GM12878 (cell line): ENCODE data around the gene LAMB4. TPM values are rescaled to one million over a fixed set of nuclear protein-coding genes. Genes with fewer than 3 reads are reported as not detected.

Experiments
- ATAC-seq: fragments of 200-7000 bp; cut with Tn5 transposase; 3 replicates; pipeline ENCODE4 v1.9.1; 2020; ENCODE audit warnings: mild to moderate bottlenecking, moderate library complexity
- BruUV-seq: library from RNA; stranded (reverse); fragments of 400-500 nt; replicated peaks from 2 replicates; lab custom pipeline; 2021; lab: Mats Ljungman, UMichigan
- CTCF ChIA-PET: fragments of 300-600 bp; sonication (Branson Sonifier 250); formaldehyde crosslinking; extraction: SDS; loops from one replicate; lab custom pipeline; 2021; ENCODE audit warnings: inconsistent platforms; lab: Yijun Ruan, JAX
- POLR2A ChIA-PET: fragments of 350-600 bp; formaldehyde crosslinking; extraction: SDS; loops from one replicate; lab custom pipeline; 2021; ENCODE audit warnings: inconsistent platforms; lab: Charles Lee
- RAD21 ChIA-PET: fragments of 300-600 bp; sonication (Branson Sonifier 250); formaldehyde crosslinking; loops from one replicate; lab custom pipeline; 2023; ENCODE audit warnings: antibody characterized with exemption; ENCODE audit not compliant: unreplicated experiment; lab: Charles Lee
- SMC1A ChIA-PET: fragments of 300-600 bp; sonication (Branson Sonifier 250); formaldehyde crosslinking; loops from one replicate; lab custom pipeline; 2023; ENCODE audit not compliant: unreplicated experiment, uncharacterized antibody; lab: Charles Lee
- DNase-seq: peaks from one replicate; pipeline ENCODE4 v3.0.0-alpha.2; 2011; ENCODE audit warnings: low read depth, low spot score
- FAIRE-seq: peaks from 3 replicates; lab custom pipeline; 2011; peaks lifted over from hg19 to GRCh38; lab: Jason Lieb, UNC
- H2AFZ ChIP-seq: 2 replicates; pipeline ENCODE4 v1.6.0; 2011; ENCODE audit warnings: low read depth, low read length, control low read depth; ENCODE audit not compliant: control insufficient read depth
- H3K27ac ChIP-seq: 2 replicates; pipeline ENCODE4 v1.5.1; 2011; ENCODE audit warnings: control low read depth; ENCODE audit not compliant: control insufficient read depth, insufficient read depth
- H3K27me3 ChIP-seq, 2 experiments: replicated peaks in 1 of 2; 2 replicates each; pipeline versions ENCODE4 v1.6.0 to v1.6.1; 2011; ENCODE audit warnings: low read length in 1 of 2; ENCODE audit not compliant: control insufficient read depth in 2 of 2, insufficient read depth in 2 of 2
- H3K36me3 ChIP-seq, 2 experiments: 2 replicates each; pipeline ENCODE4 v1.5.1; 2011; ENCODE audit warnings: low read length in 1 of 2; ENCODE audit not compliant: control insufficient read depth in 2 of 2, insufficient read depth in 2 of 2
- H3K4me1 ChIP-seq: 2 replicates; pipeline ENCODE4 v1.6.1; 2011; ENCODE audit warnings: mild to moderate bottlenecking, low read length, moderate library complexity, mixed read lengths; ENCODE audit not compliant: control insufficient read depth, insufficient read depth
- H3K4me2 ChIP-seq: 2 replicates; pipeline ENCODE4 v1.6.0; 2011; ENCODE audit warnings: control low read depth; ENCODE audit not compliant: control insufficient read depth, insufficient read depth
- H3K4me3 ChIP-seq: fragments of 200-600 bp; sonication (generic); 2 replicates; pipeline ENCODE4 v1.5.1; 2016
- H3K79me2 ChIP-seq: 2 replicates; pipeline ENCODE4 v1.6.0; 2011; ENCODE audit warnings: low read length; ENCODE audit not compliant: control insufficient read depth, insufficient read depth
- H3K9ac ChIP-seq: 2 replicates; pipeline ENCODE4 v1.8.0; 2011; ENCODE audit warnings: low read length, control low read depth, mixed read lengths; ENCODE audit not compliant: control insufficient read depth, insufficient read depth
- H3K9me3 ChIP-seq: replicated peaks from 3 replicates; pipeline ENCODE4 v1.5.1; 2011; ENCODE audit warnings: mild to moderate bottlenecking, low read length; ENCODE audit not compliant: control insufficient read depth, insufficient read depth
- H4K20me1 ChIP-seq: 2 replicates; pipeline ENCODE4 v1.6.0; 2011; ENCODE audit not compliant: control insufficient read depth, insufficient read depth
- BCL11A ChIP-seq: IDR thresholded peaks from 2 replicates; pipeline ENCODE4 v1.6.1; 2011; ENCODE audit warnings: low read depth, low read length
- ELK1 ChIP-seq: IDR thresholded peaks from 2 replicates; pipeline ENCODE4 v1.6.1; 2012; ENCODE audit warnings: low read depth, low read length, improper control_type of control experiment
- HDAC2 ChIP-seq: fragments of 200-600 bp; sonication (generic); IDR thresholded peaks from 2 replicates; pipeline ENCODE4 v1.6.1; 2017
- IKZF1 ChIP-seq: fragments of 450-650 bp; conservative IDR thresholded peaks from 2 replicates; pipeline ENCODE4 v1.6.1; 2017; ENCODE audit warnings: antibody characterized with exemption, mild to moderate bottlenecking
- MEF2A ChIP-seq: IDR thresholded peaks from 2 replicates; pipeline ENCODE4 v1.6.1; 2011; ENCODE audit warnings: low read depth, mild to moderate bottlenecking, low read length, moderate library complexity; ENCODE audit not compliant: insufficient read depth
- NKRF ChIP-seq: fragments of 450-650 bp; conservative IDR thresholded peaks from 2 replicates; pipeline ENCODE4 v1.6.1; 2017; ENCODE audit warnings: mild to moderate bottlenecking, moderate library complexity
- PAX5 ChIP-seq: IDR thresholded peaks from 2 replicates; pipeline ENCODE4 v1.6.1; 2011; ENCODE audit warnings: low read depth, low read length, borderline replicate concordance
- RELA ChIP-seq: fragments of 450-650 bp; IDR thresholded peaks from 2 replicates; pipeline ENCODE4 v1.8.0; 2014; ENCODE audit warnings: borderline replicate concordance; ENCODE audit not compliant: partially characterized antibody
- STAT1 ChIP-seq: fragments of 450-650 bp; conservative IDR thresholded peaks from 2 replicates; pipeline ENCODE4 v1.6.1; 2014; ENCODE audit warnings: antibody characterized with exemption, mild to moderate bottlenecking
- TBL1XR1 ChIP-seq: IDR thresholded peaks from 2 replicates; pipeline ENCODE4 v1.6.1; 2012; ENCODE audit warnings: low read depth, low read length, improper control_type of control experiment
- in situ Hi-C: fragments of 300-500 bp; cut with MboI; formaldehyde crosslinking; loops from 9 replicates; pipeline ENCODE4 v1.14.3; 2018; ENCODE audit warnings: mixed read lengths
- intact Hi-C: fragments of 100-400 bp; cut with micrococcal nuclease; formaldehyde crosslinking; loops from one replicate; pipeline ENCODE4 v1.14.2; 2022; ENCODE audit not compliant: unreplicated experiment
- polyA plus RNA-seq, 11 experiments: library from polyadenylated mRNA; depleted of rRNA in 4 of 11; unstranded in 6 of 11; stranded (reverse) in 5 of 11; fragments of >200 nt; fragmentation: Nextera tagmentation in 4 of 11; fragmentation: Illumina TruSeq in 1 of 11; extraction: Ambion mirVana in 4 of 11; extraction: Trizol in 1 of 11; gene quantifications; 1 replicate in 1 of 11; 2 replicates in 10 of 11; pipeline versions ENCODE4 v1.2.1 to v1.2.3, GENCODE V29; 2011 to 2016; ENCODE audit warnings: inconsistent platforms in 2 of 11, missing spikeins in 2 of 11, low read depth in 1 of 11
- total RNA-seq, 4 experiments: library from RNA; depleted of rRNA in 3 of 4; stranded (reverse); fragments of >200 nt in 3 of 4; fragmentation: Illumina TruSeq in 1 of 4; extraction: Trizol in 1 of 4; gene quantifications; 2 replicates each; pipeline versions ENCODE4 v1.2.1 to v1.2.3, GENCODE V29; 2013 to 2021
- TF ChIP-seq, protein P1 (sequence below): fragments of 150-350 bp; IDR thresholded peaks from 2 replicates; pipeline ENCODE4 v1.6.1; 2016; ENCODE audit warnings: low read depth, low read length
- TF ChIP-seq, protein P2 (sequence below): fragments of 450-650 bp; formaldehyde crosslinking; IDR thresholded peaks from 2 replicates; pipeline ENCODE4 v1.4.0; 2022; ENCODE audit warnings: mild to moderate bottlenecking, moderate library complexity

LAMB4 gene
- total and polyA plus RNA-seq, 10 of the 15 experiments (the other 5 are each of a cell fraction or from before 2014, with no cell fraction given) = 0.04 to 0.06 TPM; not detected in 8

DNA sequence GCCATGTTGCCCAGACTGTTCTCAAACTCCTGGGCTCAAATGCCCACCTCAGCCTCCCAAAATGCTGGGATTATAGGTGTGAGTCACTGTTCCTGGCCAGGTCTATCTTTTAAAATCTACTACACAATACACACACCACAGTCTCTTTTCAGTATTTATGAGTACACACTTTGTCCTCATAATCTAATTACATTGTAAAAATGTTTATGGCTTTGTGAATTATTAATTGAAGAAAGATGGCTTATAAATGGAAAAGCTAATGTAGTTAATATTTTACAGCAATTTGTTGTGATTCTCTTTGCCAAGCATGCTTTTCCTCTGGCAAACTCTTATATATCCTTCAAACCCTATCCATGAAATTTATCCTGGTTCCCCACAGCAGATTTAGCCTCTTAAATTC lies 22.0 kb downstream of the LAMB4 start:
- Histone ChIP-seq H3K9me3 (no peaks in the 10 kb centered on the region), H3K4me2 (no peak overlapping the region), H3K36me3 (no peaks in the 10 kb centered on the region), H3K27ac (no peak overlapping the region), H3K4me1 (no peaks in the 10 kb centered on the region), H3K27me3 (no peaks in the 10 kb centered on the region), H2AFZ (no peak overlapping the region), H3K9ac (no peak overlapping the region), H3K4me3 (no peak overlapping the region), H3K79me2 (no peaks in the 10 kb centered on the region), H4K20me1 (no peaks in the 10 kb centered on the region)
- ChIA-PET RAD21 (no interaction called here), SMC1A (interaction anchor here (2.4 kb wide), 1 partner anchor 38 kb away, joined by 22 read pairs; no protein-coding TSS in a partner anchor), POLR2A (no interaction called here), CTCF (interaction anchor here (11.0 kb wide), 1 partner anchor 38 kb away, joined by 254 read pairs; no protein-coding TSS in a partner anchor)
- ATAC-seq = no peak
- no peak for DNase-seq
- FAIRE-seq = no peak
- no TSS peak for BruUV-seq
- intact Hi-C loops (no loop called here), in situ Hi-C loops (no loop called here)
- TF ChIP-seq BCL11A = no peak
- TF ChIP-seq, protein P1, sequence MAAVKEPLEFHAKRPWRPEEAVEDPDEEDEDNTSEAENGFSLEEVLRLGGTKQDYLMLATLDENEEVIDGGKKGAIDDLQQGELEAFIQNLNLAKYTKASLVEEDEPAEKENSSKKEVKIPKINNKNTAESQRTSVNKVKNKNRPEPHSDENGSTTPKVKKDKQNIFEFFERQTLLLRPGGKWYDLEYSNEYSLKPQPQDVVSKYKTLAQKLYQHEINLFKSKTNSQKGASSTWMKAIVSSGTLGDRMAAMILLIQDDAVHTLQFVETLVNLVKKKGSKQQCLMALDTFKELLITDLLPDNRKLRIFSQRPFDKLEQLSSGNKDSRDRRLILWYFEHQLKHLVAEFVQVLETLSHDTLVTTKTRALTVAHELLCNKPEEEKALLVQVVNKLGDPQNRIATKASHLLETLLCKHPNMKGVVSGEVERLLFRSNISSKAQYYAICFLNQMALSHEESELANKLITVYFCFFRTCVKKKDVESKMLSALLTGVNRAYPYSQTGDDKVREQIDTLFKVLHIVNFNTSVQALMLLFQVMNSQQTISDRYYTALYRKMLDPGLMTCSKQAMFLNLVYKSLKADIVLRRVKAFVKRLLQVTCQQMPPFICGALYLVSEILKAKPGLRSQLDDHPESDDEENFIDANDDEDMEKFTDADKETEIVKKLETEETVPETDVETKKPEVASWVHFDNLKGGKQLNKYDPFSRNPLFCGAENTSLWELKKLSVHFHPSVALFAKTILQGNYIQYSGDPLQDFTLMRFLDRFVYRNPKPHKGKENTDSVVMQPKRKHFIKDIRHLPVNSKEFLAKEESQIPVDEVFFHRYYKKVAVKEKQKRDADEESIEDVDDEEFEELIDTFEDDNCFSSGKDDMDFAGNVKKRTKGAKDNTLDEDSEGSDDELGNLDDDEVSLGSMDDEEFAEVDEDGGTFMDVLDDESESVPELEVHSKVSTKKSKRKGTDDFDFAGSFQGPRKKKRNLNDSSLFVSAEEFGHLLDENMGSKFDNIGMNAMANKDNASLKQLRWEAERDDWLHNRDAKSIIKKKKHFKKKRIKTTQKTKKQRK = no peak
- no peak for TF ChIP-seq NKRF
- TF ChIP-seq PAX5 = no peak
- no peak for TF ChIP-seq MEF2A
- TF ChIP-seq RELA = no peak
- no peak for TF ChIP-seq TBL1XR1
- TF ChIP-seq HDAC2 = no peak
- TF ChIP-seq, protein P2, sequence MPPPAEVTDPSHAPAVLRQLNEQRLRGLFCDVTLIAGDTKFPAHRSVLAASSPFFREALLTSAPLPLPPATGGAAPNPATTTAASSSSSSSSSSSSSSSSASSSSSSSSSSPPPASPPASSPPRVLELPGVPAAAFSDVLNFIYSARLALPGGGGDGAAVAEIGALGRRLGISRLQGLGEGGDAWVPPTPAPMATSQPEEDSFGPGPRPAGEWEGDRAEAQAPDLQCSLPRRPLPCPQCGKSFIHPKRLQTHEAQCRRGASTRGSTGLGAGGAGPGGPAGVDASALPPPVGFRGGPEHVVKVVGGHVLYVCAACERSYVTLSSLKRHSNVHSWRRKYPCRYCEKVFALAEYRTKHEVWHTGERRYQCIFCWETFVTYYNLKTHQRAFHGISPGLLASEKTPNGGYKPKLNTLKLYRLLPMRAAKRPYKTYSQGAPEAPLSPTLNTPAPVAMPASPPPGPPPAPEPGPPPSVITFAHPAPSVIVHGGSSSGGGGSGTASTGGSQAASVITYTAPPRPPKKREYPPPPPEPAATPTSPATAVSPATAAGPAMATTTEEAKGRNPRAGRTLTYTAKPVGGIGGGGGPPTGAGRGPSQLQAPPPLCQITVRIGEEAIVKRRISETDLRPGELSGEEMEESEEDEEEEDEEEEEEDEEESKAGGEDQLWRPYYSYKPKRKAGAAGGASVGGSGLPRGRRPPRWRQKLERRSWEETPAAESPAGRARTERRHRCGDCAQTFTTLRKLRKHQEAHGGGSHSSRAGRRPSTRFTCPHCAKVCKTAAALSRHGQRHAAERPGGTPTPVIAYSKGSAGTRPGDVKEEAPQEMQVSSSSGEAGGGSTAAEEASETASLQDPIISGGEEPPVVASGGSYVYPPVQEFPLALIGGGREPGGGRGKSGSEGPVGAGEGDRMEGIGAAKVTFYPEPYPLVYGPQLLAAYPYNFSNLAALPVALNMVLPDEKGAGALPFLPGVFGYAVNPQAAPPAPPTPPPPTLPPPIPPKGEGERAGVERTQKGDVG (CRISPR knock-in tag) = no peak
- no peak for TF ChIP-seq ELK1
- TF ChIP-seq STAT1 = no peak
- no peak for TF ChIP-seq IKZF1
